ENCODE measurements around the gene FADS3. TPM values are rescaled to one million over a fixed set of nuclear protein-coding genes. Genes with fewer than 3 reads are reported as not detected.

The FADS3 gene
- total RNA-seq, 6 donors from 2014 or later, result 34.4 to 138 (median 106) TPM

DNA sequence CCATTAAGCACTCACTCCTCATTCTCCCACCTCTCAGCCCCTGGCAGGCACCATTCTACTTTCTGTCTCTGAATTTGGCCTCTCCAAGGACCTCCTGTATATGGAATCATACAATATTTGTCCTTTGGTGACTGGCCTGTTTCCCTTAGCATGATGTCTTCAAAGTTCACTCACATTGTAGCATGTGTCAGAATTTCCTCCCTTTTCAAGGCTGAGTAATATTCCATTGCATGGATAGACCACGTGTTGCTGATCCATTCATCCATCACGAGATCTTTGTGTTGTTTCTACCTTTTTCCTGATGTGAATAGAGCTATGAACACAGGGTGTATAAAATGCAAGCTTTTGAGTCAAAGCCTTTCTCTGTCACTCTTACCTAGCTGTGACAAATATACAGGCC, 51.6 kb downstream of the FADS3 start:
- 95 to 98% methylated on average over 2 of the region's 2 CpGs for WGBS, 2 donors
- DNase-seq (no peak), ATAC-seq (ENCODE audit: low FRiP score in 2 of 2) (no peak)
- Histone ChIP-seq H3K4me3 (no peak overlapping the region), H3K27ac (no peak overlapping the region), H3K4me1 (peaks cover 6 to 9% (median 9%) of the 10 kb centered on the region in 4 donors), H3K27me3 (no peaks in the 10 kb centered on the region), H3K9me3 (no peaks in the 10 kb centered on the region), H3K36me3 (peaks cover 0 to 47% (median 30%) of the 10 kb centered on the region in 4 donors)
- TF ChIP-seq POLR2AphosphoS5 (IDR thresholded peaks at IDR 0.05) (no peak), EP300 (IDR thresholded peaks at IDR 0.05) (no peak), POLR2A (IDR thresholded peaks at IDR 0.05) (no peak)
- TF ChIP-seq, protein P1, sequence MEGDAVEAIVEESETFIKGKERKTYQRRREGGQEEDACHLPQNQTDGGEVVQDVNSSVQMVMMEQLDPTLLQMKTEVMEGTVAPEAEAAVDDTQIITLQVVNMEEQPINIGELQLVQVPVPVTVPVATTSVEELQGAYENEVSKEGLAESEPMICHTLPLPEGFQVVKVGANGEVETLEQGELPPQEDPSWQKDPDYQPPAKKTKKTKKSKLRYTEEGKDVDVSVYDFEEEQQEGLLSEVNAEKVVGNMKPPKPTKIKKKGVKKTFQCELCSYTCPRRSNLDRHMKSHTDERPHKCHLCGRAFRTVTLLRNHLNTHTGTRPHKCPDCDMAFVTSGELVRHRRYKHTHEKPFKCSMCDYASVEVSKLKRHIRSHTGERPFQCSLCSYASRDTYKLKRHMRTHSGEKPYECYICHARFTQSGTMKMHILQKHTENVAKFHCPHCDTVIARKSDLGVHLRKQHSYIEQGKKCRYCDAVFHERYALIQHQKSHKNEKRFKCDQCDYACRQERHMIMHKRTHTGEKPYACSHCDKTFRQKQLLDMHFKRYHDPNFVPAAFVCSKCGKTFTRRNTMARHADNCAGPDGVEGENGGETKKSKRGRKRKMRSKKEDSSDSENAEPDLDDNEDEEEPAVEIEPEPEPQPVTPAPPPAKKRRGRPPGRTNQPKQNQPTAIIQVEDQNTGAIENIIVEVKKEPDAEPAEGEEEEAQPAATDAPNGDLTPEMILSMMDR (IDR thresholded peaks at IDR 0.05), result no peak

DNA sequence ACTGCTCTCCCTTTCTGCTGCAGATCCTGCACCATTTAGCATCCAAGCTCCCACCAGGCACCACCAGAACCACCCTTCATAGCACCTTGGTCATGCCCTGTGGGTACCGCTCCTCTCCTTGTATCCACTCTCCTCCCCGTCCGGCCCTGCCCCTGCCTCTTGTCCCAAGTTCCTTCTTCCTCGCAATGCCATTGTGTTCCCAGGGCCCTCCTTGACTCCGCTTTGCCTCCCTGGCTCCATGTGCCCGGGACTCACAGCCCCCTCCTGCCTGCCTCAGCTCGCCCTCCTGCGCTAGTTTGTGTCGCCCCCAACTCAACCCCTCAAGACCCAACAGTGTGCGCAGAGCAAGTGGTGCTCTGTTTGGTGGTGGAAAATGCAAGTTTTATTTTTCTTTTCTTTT, 52.4 kb downstream of the FADS3 start:
- TF ChIP-seq EP300 (IDR thresholded peaks at IDR 0.05) (no peak), POLR2A (IDR thresholded peaks at IDR 0.05) (no peak), POLR2AphosphoS5 (IDR thresholded peaks at IDR 0.05) (no peak)
- TF ChIP-seq, protein P1 (IDR thresholded peaks at IDR 0.05), result no peak
- no peaks in the 10 kb centered on the region for H3K9me3 ChIP-seq
- H3K27me3 ChIP-seq, result no peaks in the 10 kb centered on the region
- no peak overlapping the region for H3K4me3 ChIP-seq
- DNase-seq, result peak in 1 of 2 donors; percentile 43
- WGBS, 2 donors, result 89 to 93% methylated on average over 10 of the region's 10 CpGs
- ATAC-seq (ENCODE audit: low FRiP score in 2 of 2), result no peak
- H3K4me1 ChIP-seq, result peaks cover 14 to 17% (median 17%) of the 10 kb centered on the region in 4 donors
- peaks cover 0 to 44% (median 28%) of the 10 kb centered on the region in 4 donors for H3K36me3 ChIP-seq
- no peak overlapping the region for H3K27ac ChIP-seq

DNA sequence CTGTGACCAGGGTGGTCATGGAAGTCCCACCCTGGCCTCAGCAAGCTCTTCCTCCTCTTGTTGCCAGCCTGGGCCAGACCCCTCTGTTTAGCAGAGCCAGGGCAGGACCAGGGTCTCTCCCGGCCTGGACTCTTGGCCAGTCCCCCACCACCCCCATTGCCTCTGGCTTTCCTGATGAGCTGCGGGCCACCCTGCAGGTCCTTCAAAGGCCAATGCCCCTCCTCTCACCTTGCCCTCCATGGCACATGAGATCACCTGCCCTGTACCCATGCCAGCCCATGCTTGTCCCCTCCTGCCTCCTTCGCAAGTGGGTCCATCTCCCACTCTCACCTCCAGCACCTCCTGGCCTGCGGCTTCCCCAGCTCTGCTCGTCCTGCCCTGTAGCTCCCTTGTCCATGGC, 52.8 kb downstream of the FADS3 start:
- H3K4me3 ChIP-seq, result no peak overlapping the region
- H3K27me3 ChIP-seq, result no peaks in the 10 kb centered on the region
- DNase-seq, result peak in 1 of 2 donors; percentile 32
- H3K36me3 ChIP-seq, result peaks cover 0 to 40% (median 28%) of the 10 kb centered on the region in 4 donors
- H3K27ac ChIP-seq, result no peak overlapping the region
- no peak for ATAC-seq (ENCODE audit: low FRiP score in 2 of 2)
- H3K9me3 ChIP-seq, result no peaks in the 10 kb centered on the region
- peaks cover 16 to 18% (median 17%) of the 10 kb centered on the region in 4 donors for H3K4me1 ChIP-seq
- 95 to 98% methylated on average over 5 of the region's 5 CpGs for WGBS, 2 donors
- TF ChIP-seq POLR2A (IDR thresholded peaks at IDR 0.05) (no peak), POLR2AphosphoS5 (IDR thresholded peaks at IDR 0.05) (no peak), EP300 (IDR thresholded peaks at IDR 0.05) (no peak)
- TF ChIP-seq, protein P1 (IDR thresholded peaks at IDR 0.05), result no peak

DNA sequence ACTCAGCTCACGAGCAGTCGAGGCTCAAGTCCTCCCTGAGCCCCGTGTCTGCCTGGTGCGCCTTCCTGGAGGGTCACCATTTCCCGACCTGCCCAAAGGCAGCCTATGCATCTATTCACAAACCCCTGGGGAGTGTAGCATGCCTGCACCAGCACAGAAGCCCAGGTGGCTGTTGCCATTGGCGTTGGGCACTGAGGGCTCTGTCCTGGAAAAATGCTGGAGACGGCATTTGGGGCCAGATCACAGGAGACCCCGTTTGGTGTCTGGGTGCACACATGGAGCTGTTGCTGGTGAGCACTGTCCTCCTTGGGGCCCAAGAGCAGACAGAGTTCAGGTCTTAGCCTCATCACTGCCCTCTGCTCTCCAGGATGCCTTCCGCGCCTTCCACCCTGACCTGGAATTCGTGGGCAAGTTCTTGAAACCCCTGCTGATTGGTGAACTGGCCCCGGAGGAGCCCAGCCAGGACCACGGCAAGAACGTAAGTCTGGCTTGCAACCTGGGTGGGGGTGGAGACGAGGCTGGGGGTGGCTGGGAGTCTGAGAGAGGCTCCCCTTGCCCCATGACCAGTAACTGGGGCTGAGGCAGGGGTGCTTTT, 53.8 kb downstream of the FADS3 start:
- ATAC-seq (ENCODE audit: low FRiP score in 2 of 2), result no peak
- Histone ChIP-seq H3K36me3 (peaks cover 0 to 30% (median 26%) of the 10 kb centered on the region in 4 donors), H3K4me1 (peaks cover 16 to 18% (median 17%) of the 10 kb centered on the region in 4 donors), H3K27ac (no peak overlapping the region), H3K9me3 (no peaks in the 10 kb centered on the region), H3K4me3 (no peak overlapping the region), H3K27me3 (no peaks in the 10 kb centered on the region)
- DNase-seq, result no peak
- 93 to 96% methylated on average over 8 to 15 of the region's 15 CpGs for WGBS, 2 donors
- TF ChIP-seq, protein P1 (IDR thresholded peaks at IDR 0.05), result no peak
- TF ChIP-seq EP300 (IDR thresholded peaks at IDR 0.05), result no peak
- no peak for TF ChIP-seq POLR2AphosphoS5 (IDR thresholded peaks at IDR 0.05)
- no peak for TF ChIP-seq POLR2A (IDR thresholded peaks at IDR 0.05)

DNA sequence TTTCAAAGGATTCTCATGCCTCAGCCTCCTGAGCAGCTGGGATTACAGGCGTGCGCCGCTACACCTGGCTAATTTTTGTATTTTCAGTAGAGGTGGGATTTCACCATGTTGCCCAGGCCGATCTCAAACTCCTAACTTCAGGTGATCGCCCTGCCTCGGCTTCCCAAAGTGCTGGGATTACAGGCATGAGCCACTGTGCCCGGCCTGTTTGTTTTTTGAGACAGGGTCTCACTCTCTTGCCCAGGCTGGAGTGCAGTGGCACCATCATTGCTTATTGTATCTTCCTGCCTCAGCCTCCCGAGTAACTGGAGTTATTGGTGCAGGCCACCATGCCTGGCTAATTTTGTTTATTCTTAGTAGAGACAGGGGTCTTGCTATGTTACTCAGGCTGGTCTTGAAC, 55.2 kb downstream of the FADS3 start:
- TF ChIP-seq, protein P1 (IDR thresholded peaks at IDR 0.05), result no peak
- TF ChIP-seq POLR2A (IDR thresholded peaks at IDR 0.05), result no peak
- TF ChIP-seq POLR2AphosphoS5 (IDR thresholded peaks at IDR 0.05), result no peak
- no peak for TF ChIP-seq EP300 (IDR thresholded peaks at IDR 0.05)
- H3K27me3 ChIP-seq, result no peaks in the 10 kb centered on the region
- H3K9me3 ChIP-seq, result no peaks in the 10 kb centered on the region
- H3K4me3 ChIP-seq, result no peak overlapping the region
- H3K27ac ChIP-seq, result peak overlapping the region in 2 of 4 donors; percentile 21 to 81
- peaks cover 0 to 20% (median 16%) of the 10 kb centered on the region in 4 donors for H3K36me3 ChIP-seq
- DNase-seq, result no peak
- 95 to 99% methylated on average over 8 of the region's 8 CpGs for WGBS, 2 donors
- ATAC-seq (ENCODE audit: low FRiP score in 2 of 2), result no peak
- peaks cover 16 to 23% (median 19%) of the 10 kb centered on the region in 4 donors for H3K4me1 ChIP-seq

Data from upper lobe of left lung (tissue), 6 donors.